Amniotic epithelial cell (primary cell): ENCODE measurements around the gene MRPL34.

Source experiments
- DNase-seq: peaks from one replicate; pipeline ENCODE4 v3.0.0-alpha.2; 2010; ENCODE audit warnings: low read depth

Gene MRPL34

GRCh38 chr19:17328517-17329365 is 23.1 kb downstream of the MRPL34 start:
- no peak for DNase-seq

- DNase-seq, result no peak
Observed at GRCh38 chr19:17329366-17330261, 23.9 kb downstream of the MRPL34 start.

DNA sequence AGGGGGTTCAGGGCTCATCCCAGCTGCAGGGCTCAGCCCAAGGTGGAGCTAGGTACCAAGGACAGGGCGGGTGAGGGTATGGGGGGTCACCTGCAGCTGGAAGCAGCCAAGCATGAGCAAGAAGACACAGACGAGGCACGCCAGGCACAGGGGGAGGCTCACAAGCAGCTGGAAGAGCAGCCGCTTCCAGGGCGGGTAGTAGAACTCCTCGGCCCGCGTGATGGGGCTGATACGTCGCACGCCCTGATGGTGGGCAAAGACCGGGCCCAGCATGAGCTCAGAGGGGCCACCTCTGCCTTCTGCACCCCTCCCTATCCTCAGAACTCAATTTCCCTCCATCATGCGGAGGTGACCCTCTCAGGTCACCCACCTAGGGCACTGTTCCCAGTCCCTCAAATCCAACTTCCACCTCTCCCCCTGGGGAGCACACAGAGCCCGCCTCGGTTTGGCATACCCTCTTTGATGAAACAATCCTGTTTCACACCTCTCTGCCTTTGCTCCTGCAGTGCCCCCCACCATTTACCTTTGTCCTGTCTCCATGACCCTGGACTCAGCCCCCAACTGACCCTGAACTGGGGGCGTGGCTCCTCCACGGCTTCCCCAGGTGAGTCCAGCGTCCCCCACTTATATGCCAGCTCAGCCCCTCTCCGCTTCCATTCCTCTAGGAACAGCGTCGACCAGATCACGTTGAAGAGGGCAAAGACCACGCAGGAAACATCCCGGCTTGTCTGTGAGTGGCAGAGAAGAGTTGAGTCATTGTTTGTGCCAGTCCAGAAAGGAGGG is 24.8 kb downstream of the MRPL34 start:
- no peak for DNase-seq

DNA sequence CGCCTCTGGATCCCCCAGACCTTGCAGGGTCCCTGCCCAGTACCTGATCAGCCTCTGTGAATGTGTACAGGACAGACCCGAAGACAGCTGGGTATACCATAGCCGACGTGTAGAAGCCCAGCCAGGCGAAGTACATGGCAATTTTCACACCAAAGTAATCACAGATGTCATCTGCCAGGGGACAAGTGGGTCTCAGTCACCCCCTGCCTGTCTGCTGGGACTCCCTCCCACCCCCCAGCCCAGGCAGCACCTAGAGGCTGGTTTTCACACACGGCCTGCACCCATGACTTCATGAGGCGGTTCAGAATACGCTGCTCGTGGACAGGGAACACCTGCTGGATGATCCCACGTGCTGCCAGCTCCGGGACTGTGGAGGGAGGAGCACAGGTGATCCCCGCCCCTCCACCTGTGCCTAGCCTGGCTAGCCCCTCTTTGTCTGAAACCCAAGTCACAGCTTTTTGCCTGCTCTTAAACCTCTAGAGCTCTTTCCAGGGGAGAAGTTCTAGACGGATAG is 25.4 kb downstream of the MRPL34 start:
- DNase-seq, result no peak

DNA sequence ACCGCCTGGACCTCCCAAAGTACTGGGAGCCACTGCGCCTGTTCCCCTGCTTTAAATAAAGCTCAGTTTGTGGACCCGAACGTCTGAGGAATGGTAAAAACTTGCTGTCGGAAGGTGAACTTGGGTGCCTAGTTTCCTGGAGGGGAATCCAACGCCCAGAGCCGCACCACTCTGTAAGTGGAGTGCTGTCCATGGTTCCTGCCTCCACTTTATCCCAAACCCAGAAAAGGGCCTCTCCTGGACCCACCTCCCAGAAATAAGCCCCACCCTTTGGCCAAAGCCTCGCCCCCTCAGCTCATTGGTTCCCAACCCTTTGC is 26.6 kb downstream of the MRPL34 start:
- no peak for DNase-seq

GRCh38 chr19:17332677-17333581 is 27.3 kb downstream of the MRPL34 start:
- DNase-seq, result peak; percentile 75

- DNase-seq, result peak; percentile 96
Observed at GRCh38 chr19:17333611-17334413, 28.1 kb downstream of the MRPL34 start.

- peak; percentile 99 for DNase-seq
Observed at GRCh38 chr19:17334414-17335409, 29.0 kb downstream of the MRPL34 start, which contains the start of gene ANO8. Gene ANO8, minus strand, starts transcription at chr19:17334855. Its CDS starts 185 bp downstream, at chr19:17334670.

- no peak for DNase-seq
Observed at GRCh38 chr19:17335575-17335974, 29.9 kb downstream of the MRPL34 start.

DNA sequence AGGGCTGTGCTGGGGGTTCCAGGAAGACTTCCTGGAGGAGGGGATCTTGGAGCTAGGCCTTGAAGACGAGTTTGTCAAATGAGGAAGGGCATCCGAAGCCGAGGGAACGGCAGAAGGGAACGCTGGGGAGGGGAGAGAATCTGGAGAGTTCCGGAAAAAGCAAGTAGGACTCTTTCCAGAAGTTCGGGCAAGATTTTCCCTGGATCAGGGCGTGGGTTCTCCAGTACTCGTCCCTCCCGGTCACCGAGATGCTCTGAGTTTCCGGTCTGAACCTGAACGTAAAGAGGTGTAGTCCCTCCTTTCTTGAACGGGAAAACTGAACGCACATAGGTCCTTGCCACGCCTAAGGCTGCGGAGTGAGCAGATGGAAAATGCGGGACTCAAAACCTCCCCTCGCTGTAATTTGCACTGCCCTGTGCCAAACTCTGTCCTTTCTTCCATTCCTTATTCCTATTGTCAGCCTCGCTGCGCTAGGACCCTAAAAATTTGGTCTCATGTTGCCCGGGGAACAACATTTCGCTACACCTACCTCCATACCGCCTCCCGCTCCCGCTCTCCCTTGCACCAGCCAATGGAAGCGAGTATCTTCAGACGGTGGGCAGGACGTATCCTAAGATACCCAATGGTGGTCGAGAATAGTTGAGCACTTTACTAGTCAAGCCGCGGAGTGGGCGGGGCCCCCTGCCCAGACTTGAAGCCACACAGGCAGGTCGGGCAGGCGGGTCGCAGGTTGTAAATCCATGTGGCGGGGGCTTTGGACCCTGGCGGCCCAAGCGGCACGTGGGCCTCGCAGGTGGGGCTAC is 31.4 kb downstream of the MRPL34 start, which contains the start of gene GTPBP3:
TSS of gene GTPBP3 (plus strand) at position 682 of the 803 bp plus-strand sequence. CDS start at position 741, 59 bp downstream.
- peak; percentile 98 for DNase-seq

- no peak for DNase-seq
Observed at GRCh38 chr19:17337675-17338432, 32.2 kb downstream of the MRPL34 start.

DNA sequence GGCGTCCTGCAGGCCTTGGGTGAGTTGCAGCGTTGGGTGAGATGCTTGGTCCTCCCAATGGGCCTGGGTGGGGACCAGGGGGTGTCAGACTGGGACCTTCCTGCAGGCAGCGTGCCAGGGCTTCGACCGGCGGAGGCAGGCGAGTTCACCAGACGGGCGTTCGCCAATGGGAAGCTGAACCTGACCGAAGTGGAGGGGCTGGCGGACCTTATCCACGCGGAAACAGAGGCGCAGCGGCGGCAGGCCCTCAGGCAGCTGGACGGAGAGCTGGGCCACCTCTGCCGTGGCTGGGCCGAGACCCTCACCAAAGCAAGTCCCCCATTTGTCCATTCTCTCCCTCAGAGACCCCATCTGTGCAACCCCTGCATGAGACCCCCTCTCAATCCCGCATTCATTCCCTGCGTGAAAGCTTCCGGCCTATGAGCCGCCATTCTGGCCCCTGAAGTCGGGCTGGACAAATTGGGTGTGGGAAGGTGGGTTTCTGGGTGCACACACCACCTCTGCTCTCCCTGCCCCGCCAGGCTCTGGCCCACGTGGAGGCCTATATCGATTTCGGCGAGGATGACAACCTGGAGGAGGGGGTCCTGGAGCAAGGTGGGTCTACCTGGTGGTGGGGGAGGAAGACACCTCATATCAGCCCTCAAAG is 32.9 kb downstream of the MRPL34 start:
- DNase-seq, result no peak

GRCh38 chr19:17339088-17339741 is 33.5 kb downstream of the MRPL34 start:
- DNase-seq, result no peak

DNA sequence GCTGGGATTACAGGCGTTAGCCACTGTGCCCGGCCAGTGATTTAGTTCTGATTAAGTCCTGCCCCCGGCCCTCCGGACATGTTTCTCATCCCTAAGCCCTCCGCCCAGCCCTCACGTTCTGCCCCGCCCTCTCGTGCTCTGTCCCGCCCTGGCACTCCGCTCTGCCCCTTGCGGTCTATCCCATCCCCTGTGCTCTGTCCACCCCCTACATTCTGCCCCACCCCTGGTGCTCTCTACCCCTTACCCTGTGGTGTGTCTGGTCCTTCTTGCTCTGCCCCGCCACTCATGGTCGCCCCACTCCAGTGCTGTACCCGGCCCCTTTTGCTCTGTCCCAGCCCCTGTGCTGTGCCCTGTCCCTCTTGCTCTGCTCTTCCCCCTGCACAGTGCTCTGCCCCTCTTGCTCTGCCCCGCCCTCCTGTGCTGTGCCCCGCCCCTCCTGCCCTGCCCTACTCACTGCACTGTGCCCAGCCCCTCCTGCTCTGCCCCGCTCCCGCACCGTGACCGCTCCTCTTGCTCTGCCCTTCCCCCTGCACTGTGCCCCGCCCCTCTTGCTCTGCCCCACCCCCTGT is 34.7 kb downstream of the MRPL34 start:
- peak; percentile 57 for DNase-seq

DNA sequence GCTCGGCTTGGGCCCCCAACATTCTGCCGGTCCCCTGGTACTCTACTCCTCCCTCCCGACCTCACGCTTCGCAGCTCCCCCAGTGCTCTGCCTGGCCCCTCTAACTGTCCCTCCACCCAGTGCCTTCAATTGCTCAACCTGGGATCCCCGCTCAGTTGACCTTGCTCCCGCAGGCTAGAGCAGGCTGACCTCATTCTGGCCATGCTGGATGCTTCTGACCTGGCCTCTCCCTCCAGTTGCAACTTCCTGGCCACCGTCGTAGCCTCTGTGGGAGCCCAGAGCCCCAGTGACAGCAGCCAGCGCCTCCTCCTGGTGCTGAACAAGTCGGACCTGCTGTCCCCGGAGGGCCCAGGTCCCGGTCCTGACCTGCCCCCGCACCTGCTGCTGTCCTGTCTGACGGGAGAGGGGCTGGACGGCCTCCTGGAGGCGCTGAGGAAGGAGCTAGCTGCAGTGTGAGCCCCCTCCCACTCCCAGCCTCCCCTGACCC is 35.2 kb downstream of the MRPL34 start:
- peak; percentile 39 for DNase-seq
